HG02763 (cell line): ENCODE measurements around the gene IL17RD.

ENCODE experiments used
- ATAC-seq: cut with Tn5 transposase; IDR thresholded peaks from one replicate; pipeline ENCODE4 v1.9.1; 2021; ENCODE audit warnings: mild to moderate bottlenecking, moderate library complexity; ENCODE audit not compliant: unreplicated experiment

Gene IL17RD

GRCh38 chr3:57160076-57160764 is 4.9 kb downstream of the IL17RD start:
- ATAC-seq, result no peak

- ATAC-seq, result no peak
Measured at GRCh38 chr3:57158813-57159738, 6.1 kb downstream of the IL17RD start.

- no peak for ATAC-seq
Measured at GRCh38 chr3:57158325-57158724, 6.8 kb downstream of the IL17RD start.

GRCh38 chr3:57157545-57157944 is 7.6 kb downstream of the IL17RD start:
- ATAC-seq, result no peak

GRCh38 chr3:57155310-57155643 is 9.9 kb downstream of the IL17RD start:
- ATAC-seq, result no peak

- no peak for ATAC-seq
Measured at GRCh38 chr3:57154470-57155309, 10.5 kb downstream of the IL17RD start.

- ATAC-seq, result no peak
Measured at GRCh38 chr3:57152151-57153143, 12.7 kb downstream of the IL17RD start.

GRCh38 chr3:57151749-57152148 is 13.4 kb downstream of the IL17RD start:
- no peak for ATAC-seq

GRCh38 chr3:57151021-57151449 is 14.1 kb downstream of the IL17RD start:
- no peak for ATAC-seq

GRCh38 chr3:57150113-57150581 is 15.0 kb downstream of the IL17RD start:
- ATAC-seq, result no peak

GRCh38 chr3:57147071-57147470 is 18.1 kb downstream of the IL17RD start:
- no peak for ATAC-seq

- ATAC-seq, result no peak
Measured at GRCh38 chr3:57145852-57146251, 19.3 kb downstream of the IL17RD start.

- no peak for ATAC-seq
Measured at GRCh38 chr3:57144952-57145351, 20.2 kb downstream of the IL17RD start.

- no peak for ATAC-seq
Measured at GRCh38 chr3:57143886-57144459, 21.2 kb downstream of the IL17RD start.

GRCh38 chr3:57142411-57142723 is 22.8 kb downstream of the IL17RD start:
- ATAC-seq, result no peak

- no peak for ATAC-seq
Measured at GRCh38 chr3:57141719-57142410, 23.3 kb downstream of the IL17RD start.

- no peak for ATAC-seq
Measured at GRCh38 chr3:57140894-57141293, 24.3 kb downstream of the IL17RD start.

- ATAC-seq, result no peak
Measured at GRCh38 chr3:57135964-57136719, 29.0 kb downstream of the IL17RD start.
